ENCODE results near the gene HYOU1. TPM values are rescaled to one million over a fixed set of nuclear protein-coding genes. Genes with fewer than 3 reads are reported as not detected.

HYOU1 gene
- total RNA-seq, 1 experiment from 2014 or later: 172 TPM

Other genes starting within 250 kb of the HYOU1 start
- not detected in 2 replicates for gene CXCR5, start 173.3 kb downstream of the HYOU1 start, total RNA-seq (2014; rRNA removed; shearing (Covaris generic))
- gene BCL9L, start 131.3 kb downstream of the HYOU1 start, total RNA-seq (2014; rRNA removed; shearing (Covaris generic)): 3.9 and 5.4 TPM in 2 replicates
- not detected in 2 replicates for gene UPK2, start 100.9 kb downstream of the HYOU1 start, total RNA-seq (2014; rRNA removed; shearing (Covaris generic))
- not detected in 2 replicates for gene FOXR1, start 85.4 kb downstream of the HYOU1 start, total RNA-seq (2014; rRNA removed; shearing (Covaris generic))
- gene CENATAC, start 59.1 kb downstream of the HYOU1 start, total RNA-seq (2014; rRNA removed; shearing (Covaris generic)): 27.3 and 40.2 TPM in 2 replicates
- 1,318 and 1,710 TPM in 2 replicates for gene RPS25, start 38.9 kb downstream of the HYOU1 start, total RNA-seq (2014; rRNA removed; shearing (Covaris generic))
- gene TRAPPC4, start 38.4 kb downstream of the HYOU1 start, total RNA-seq (2014; rRNA removed; shearing (Covaris generic)): 102 and 110 TPM in 2 replicates
- gene SLC37A4, start 26.3 kb downstream of the HYOU1 start, total RNA-seq (2014; rRNA removed; shearing (Covaris generic)): 12.7 and 18.9 TPM in 2 replicates
- gene VPS11, start 10.6 kb upstream of the HYOU1 start, total RNA-seq (2014; rRNA removed; shearing (Covaris generic)): 10.3 and 13.2 TPM in 2 replicates
- gene HMBS, start 27.7 kb upstream of the HYOU1 start, total RNA-seq (2014; rRNA removed; shearing (Covaris generic)): 2.0 and 6.0 TPM in 2 replicates
- 32.0 and 38.3 TPM in 2 replicates for gene DPAGT1, start 44.6 kb upstream of the HYOU1 start, total RNA-seq (2014; rRNA removed; shearing (Covaris generic))
- 1.7 and 10.6 TPM in 2 replicates for gene C2CD2L, start 50.1 kb upstream of the HYOU1 start, total RNA-seq (2014; rRNA removed; shearing (Covaris generic))
- gene HINFP, start 64.4 kb upstream of the HYOU1 start, total RNA-seq (2014; rRNA removed; shearing (Covaris generic)): 14.4 and 28.8 TPM in 2 replicates
- not detected in 2 replicates for gene ABCG4, start 91.8 kb upstream of the HYOU1 start, total RNA-seq (2014; rRNA removed; shearing (Covaris generic))
- gene NLRX1, start 111.5 kb upstream of the HYOU1 start, total RNA-seq (2014; rRNA removed; shearing (Covaris generic)): 4.3 and 9.7 TPM in 2 replicates
- not detected in 2 replicates for gene NHERF4, start 128.3 kb upstream of the HYOU1 start, total RNA-seq (2014; rRNA removed; shearing (Covaris generic))
- 7.3 and 11.1 TPM in 2 replicates for gene CBL, start 149.1 kb upstream of the HYOU1 start, total RNA-seq (2014; rRNA removed; shearing (Covaris generic))

Data from Daoy (cell line).